Liver (tissue), 9 donors: ENCODE data around the gene HIPK2. TPM values are rescaled to one million over a fixed set of nuclear protein-coding genes. Genes with fewer than 3 reads are reported as not detected.

Experiments used
- DNase-seq: peaks from one replicate; pipeline ENCODE4 v3.0.0-alpha.2; 2017; ENCODE audit warnings: low spot score
- H3K27ac ChIP-seq, 2 donors: one replicate each; pipeline ENCODE4 v1.7.0; 2013; ENCODE audit warnings: inconsistent platforms in 2 of 2, low read length in 2 of 2, control low read depth in 1 of 2, low read depth in 1 of 2, mild to moderate bottlenecking in 1 of 2
- H3K27me3 ChIP-seq, 4 donors: one replicate each; pipeline versions ENCODE4 v1.6.1 to v1.7.0; 2013; ENCODE audit warnings: low read length in 3 of 4, inconsistent platforms in 1 of 4, mild to moderate bottlenecking in 1 of 4, moderate library complexity in 1 of 4; ENCODE audit not compliant: control insufficient read depth in 4 of 4, insufficient read depth in 4 of 4
- H3K36me3 ChIP-seq, 4 donors: one replicate each; pipeline versions ENCODE4 v1.6.1 to v1.7.0; 2013; ENCODE audit warnings: low read length in 3 of 4, mild to moderate bottlenecking in 3 of 4, low read depth in 1 of 4, moderate library complexity in 1 of 4; ENCODE audit not compliant: control insufficient read depth in 4 of 4, insufficient read depth in 3 of 4
- H3K4me1 ChIP-seq, 4 donors: one replicate each; pipeline versions ENCODE4 v1.6.1 to v1.7.0; 2013; ENCODE audit warnings: low read length in 3 of 4, mild to moderate bottlenecking in 3 of 4, moderate library complexity in 1 of 4; ENCODE audit not compliant: control insufficient read depth in 4 of 4, insufficient read depth in 4 of 4
- H3K4me3 ChIP-seq, 3 donors: one replicate each; pipeline versions ENCODE4 v1.6.1 to v1.7.0; 2013; ENCODE audit warnings: low read length in 3 of 3, control low read depth in 1 of 3, low read depth in 1 of 3, mild to moderate bottlenecking in 1 of 3
- H3K9ac ChIP-seq, 2 donors: one replicate each; pipeline ENCODE4 v1.7.0; 2013; ENCODE audit warnings: low read length in 2 of 2, mild to moderate bottlenecking in 2 of 2, moderate library complexity in 2 of 2, control low read depth in 1 of 2, low read depth in 1 of 2
- H3K9me3 ChIP-seq, 4 donors: one replicate each; pipeline versions ENCODE4 v1.6.1 to v1.7.0; 2013; ENCODE audit warnings: low read length in 3 of 4; ENCODE audit not compliant: control insufficient read depth in 4 of 4
- ATF3 ChIP-seq: IDR thresholded peaks from 2 replicates; pipeline ENCODE4 v1.6.1; 2016; ENCODE audit warnings: antibody characterized with exemption
- CTCF ChIP-seq: fragments of 150-350 bp; IDR thresholded peaks from 2 replicates; pipeline ENCODE4 v1.5.1; 2017; ENCODE audit warnings: improper control_type of control experiment, low read depth, low read length; ENCODE audit not compliant: missing input control
- EGR1 ChIP-seq, 2 donors: IDR thresholded peaks; 2 replicates each; pipeline ENCODE4 v1.6.1; 2016 to 2018; ENCODE audit warnings: antibody characterized with exemption in 2 of 2, low read depth in 2 of 2
- FOXA2 ChIP-seq: IDR thresholded peaks from 2 replicates; pipeline ENCODE4 v1.6.1; 2016; ENCODE audit warnings: antibody characterized with exemption
- GABPA ChIP-seq, 2 donors: IDR thresholded peaks in 1 of 2; conservative IDR thresholded peaks in 1 of 2; 2 replicates each; pipeline ENCODE4 v1.6.1; 2016; ENCODE audit warnings: antibody characterized with exemption in 2 of 2, mild to moderate bottlenecking in 1 of 2, moderate library complexity in 1 of 2
- HNF4A ChIP-seq, 2 donors: conservative IDR thresholded peaks; 2 replicates each; pipeline ENCODE4 v1.6.1; 2016; ENCODE audit warnings: antibody characterized with exemption in 2 of 2, mild to moderate bottlenecking in 2 of 2
- HNF4G ChIP-seq: IDR thresholded peaks from 2 replicates; pipeline ENCODE4 v1.6.1; 2016; ENCODE audit warnings: antibody characterized with exemption
- MAX ChIP-seq: IDR thresholded peaks from 2 replicates; pipeline ENCODE4 v1.6.1; 2016; ENCODE audit warnings: antibody characterized with exemption
- NR2F2 ChIP-seq: IDR thresholded peaks from 2 replicates; pipeline ENCODE4 v1.6.1; 2016; ENCODE audit warnings: antibody characterized with exemption
- RAD21 ChIP-seq, 2 donors: IDR thresholded peaks; 2 replicates each; pipeline ENCODE4 v1.6.1; 2016; ENCODE audit warnings: antibody characterized with exemption in 2 of 2, mild to moderate bottlenecking in 2 of 2
- REST ChIP-seq: IDR thresholded peaks from 2 replicates; pipeline ENCODE4 v1.6.1; 2016; ENCODE audit warnings: antibody characterized with exemption, mild to moderate bottlenecking
- RXRA ChIP-seq, 2 donors: IDR thresholded peaks; 2 replicates each; pipeline ENCODE4 v1.6.1; 2017 to 2018; ENCODE audit warnings: antibody characterized with exemption in 2 of 2, mild to moderate bottlenecking in 1 of 2
- SP1 ChIP-seq: IDR thresholded peaks from 2 replicates; pipeline ENCODE4 v1.6.1; 2018; ENCODE audit warnings: antibody characterized with exemption, mild to moderate bottlenecking
- TAF1 ChIP-seq: conservative IDR thresholded peaks from 2 replicates; pipeline ENCODE4 v1.6.1; 2016; ENCODE audit warnings: antibody characterized with exemption, mild to moderate bottlenecking
- YY1 ChIP-seq: IDR thresholded peaks from 2 replicates; pipeline ENCODE4 v1.6.1; 2016; ENCODE audit warnings: antibody characterized with exemption, mild to moderate bottlenecking
- WGBS: extraction: QIAGEN DNeasy Blood & Tissue Kit; methylation state at CpG from one replicate; pipeline ENCODE4 v1.1.7; 2013; 5-methylcytosine and 5-hydroxymethylcytosine counted together
- polyA plus RNA-seq, 2 donors: library from polyadenylated mRNA; stranded (reverse) in 1 of 2; unstranded in 1 of 2; fragments of 200-250 nt in 1 of 2; fragments of >200 nt in 1 of 2; fragmentation: Nextera tagmentation in 1 of 2; extraction: Ambion mirVana in 1 of 2; gene quantifications; one replicate each; pipeline versions ENCODE4 v1.2.1 to v1.2.3, GENCODE V29; 2013 to 2015
- total RNA-seq, 2 donors: library from RNA; depleted of rRNA; stranded (reverse); fragments of >200 nt; gene quantifications; one replicate each; pipeline ENCODE4 v1.2.3, GENCODE V29; 2014
- donor health status: healthy.
- donor health status: healthy.
- donor health status: healthy.
- donor health status: healthy.
- donor health status: healthy.

The HIPK2 gene
- total and polyA plus RNA-seq, 4 donors: 13.1 to 48.8 (median 16.6) TPM

- Histone ChIP-seq H3K27ac (no peak overlapping the region), H3K4me1 (peaks cover 3 to 42% (median 38%) of the 10 kb centered on the region in 4 donors), H3K9ac (no peak overlapping the region), H3K9me3 (no peaks in the 10 kb centered on the region), H3K27me3 (no peaks in the 10 kb centered on the region), H3K4me3 (no peak overlapping the region), H3K36me3 (peaks cover 2 to 10% (median 8%) of the 10 kb centered on the region in 4 donors)
- WGBS: 95% methylated on average over 1 of the region's 1 CpG
- TF ChIP-seq FOXA2 (no peak), RXRA (IDR thresholded peaks at IDR 0.05) (no peak), NR2F2 (no peak), MAX (no peak), CTCF (no peak), EGR1 (IDR thresholded peaks at IDR 0.05; ENCODE audit: low read depth in 2 of 2) (no peak), GABPA (IDR thresholded peaks at IDR 0.05 in 1 of 2, conservative IDR thresholded peaks at IDR 0.05 in 1 of 2) (no peak), TAF1 (no peak), SP1 (no peak), HNF4G (no peak), REST (no peak), HNF4A (conservative IDR thresholded peaks at IDR 0.05) (no peak), RAD21 (IDR thresholded peaks at IDR 0.05) (no peak), ATF3 (no peak)
- DNase-seq: no peak
Measured at GRCh38 chr7:139695588-139695987, 82.2 kb downstream of the HIPK2 start.

GRCh38 chr7:139695051-139695450, 82.7 kb downstream of the HIPK2 start:
- H3K36me3 ChIP-seq: peaks cover 2 to 10% (median 6%) of the 10 kb centered on the region in 4 donors
- TF ChIP-seq EGR1 (IDR thresholded peaks at IDR 0.05; ENCODE audit: low read depth in 2 of 2) (no peak), YY1 (no peak), GABPA (IDR thresholded peaks at IDR 0.05 in 1 of 2, conservative IDR thresholded peaks at IDR 0.05 in 1 of 2) (no peak), REST (no peak)
- no peaks in the 10 kb centered on the region for H3K27me3 ChIP-seq
- no peak for DNase-seq
- peaks cover 3 to 48% (median 40%) of the 10 kb centered on the region in 4 donors for H3K4me1 ChIP-seq
- H3K9ac ChIP-seq: no peak overlapping the region
- H3K4me3 ChIP-seq: no peak overlapping the region
- H3K27ac ChIP-seq: no peak overlapping the region
- H3K9me3 ChIP-seq: no peaks in the 10 kb centered on the region
- 90% methylated on average over 14 of the region's 14 CpGs for WGBS
